ENCODE measurements around the gene ELL2.
A peak's percentile ranks its signal among the peaks of the same experiment; 100 is the strongest.

Gene ELL2

DNA sequence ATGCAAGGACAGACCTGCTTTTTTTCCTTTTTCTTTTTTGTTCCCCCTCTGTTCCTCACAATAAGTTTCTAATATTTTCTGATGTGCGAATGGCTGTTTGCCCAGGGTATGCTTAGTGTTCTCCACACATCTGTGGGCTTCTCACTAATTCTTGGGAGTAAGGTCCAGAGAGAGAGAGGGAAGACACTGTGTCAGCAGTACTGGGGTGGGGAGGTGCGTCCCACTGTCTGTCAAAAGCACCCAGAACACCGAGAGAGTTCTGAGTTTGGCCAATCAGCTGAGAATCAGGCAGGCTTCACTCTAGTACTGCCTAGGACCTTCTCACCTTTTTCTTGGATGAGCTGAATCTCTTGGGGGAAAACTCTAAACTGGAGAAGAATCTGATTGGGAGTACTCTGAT is 61.8 kb downstream of the ELL2 start:
- no peak overlapping the region for H3K27ac ChIP-seq
- ChIA-PET POLR2A (ENCODE audit: low non-redundant PET) (no interaction called here), CTCF (interaction anchor here (0.6 kb wide), 1 partner anchor 41 kb away, joined by 3 read pairs; no protein-coding TSS in a partner anchor)
- DNase-seq (ENCODE audit: low spot score) = no peak
- TF ChIP-seq CTCF (conservative IDR thresholded peaks at IDR 0.05; ENCODE audit: low read depth) = no peak

- DNase-seq (ENCODE audit: low spot score) = no peak
- POLR2A ChIA-PET (ENCODE audit: low non-redundant PET) = no interaction called here
- CTCF ChIA-PET = no interaction called here
- no peak for TF ChIP-seq CTCF (conservative IDR thresholded peaks at IDR 0.05; ENCODE audit: low read depth)
- no peak overlapping the region for H3K27ac ChIP-seq
Measured at GRCh38 chr5:95899006-95899405, 62.6 kb downstream of the ELL2 start.

- ChIA-PET CTCF (no interaction called here), POLR2A (ENCODE audit: low non-redundant PET) (no interaction called here)
- DNase-seq (ENCODE audit: low spot score) = no peak
- H3K27ac ChIP-seq = no peak overlapping the region
- no peak for TF ChIP-seq CTCF (conservative IDR thresholded peaks at IDR 0.05; ENCODE audit: low read depth)
Measured at GRCh38 chr5:95895771-95896170, 65.9 kb downstream of the ELL2 start.

GRCh38 chr5:95895251-95895650 is 66.4 kb downstream of the ELL2 start:
- POLR2A ChIA-PET (ENCODE audit: low non-redundant PET) = no interaction called here
- H3K27ac ChIP-seq = no peak overlapping the region
- no peak for DNase-seq (ENCODE audit: low spot score)
- TF ChIP-seq CTCF (conservative IDR thresholded peaks at IDR 0.05; ENCODE audit: low read depth) = no peak
- CTCF ChIA-PET = interaction anchor here (1.3 kb wide), 1 partner anchor 441 kb away, joined by 7 read pairs; no protein-coding TSS in a partner anchor

DNA sequence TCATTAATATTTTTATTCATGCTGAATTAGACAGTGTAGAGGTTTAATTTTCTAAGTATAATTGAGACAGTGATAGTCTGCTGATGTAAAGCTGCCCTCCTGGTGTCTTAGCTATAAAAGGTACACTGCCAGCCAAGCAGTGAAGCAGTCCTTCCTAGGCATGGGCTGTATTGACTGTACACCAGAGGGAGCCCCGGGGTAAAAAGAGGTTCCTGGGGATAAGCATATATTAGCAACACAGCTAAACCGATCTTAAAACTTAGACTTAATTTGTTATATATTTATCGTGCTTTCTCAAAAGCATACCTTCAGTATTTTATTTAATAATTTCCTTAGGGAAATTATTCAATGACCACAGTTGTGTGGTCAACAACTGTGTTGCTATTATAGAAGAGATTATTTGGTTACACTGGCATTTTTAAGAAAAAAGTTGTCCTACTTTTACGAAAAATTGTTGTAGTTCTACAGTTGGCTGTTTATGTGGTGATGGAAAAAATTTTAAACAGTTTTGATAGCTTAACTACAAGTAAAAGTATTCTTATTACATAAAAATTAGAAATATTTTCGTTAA is 68.8 kb downstream of the ELL2 start:
- peak; percentile 60 for DNase-seq (ENCODE audit: low spot score)
- POLR2A ChIA-PET (ENCODE audit: low non-redundant PET) = no interaction called here
- peak; percentile 49 for TF ChIP-seq CTCF (conservative IDR thresholded peaks at IDR 0.05; ENCODE audit: low read depth)
- no peak overlapping the region for H3K27ac ChIP-seq
- CTCF ChIA-PET = interaction anchor here (0.5 to 1.4 kb wide), 10 partner anchors 17 to 876 kb away, joined by 3 to 7 read pairs (median 4); no protein-coding TSS in a partner anchor

DNA sequence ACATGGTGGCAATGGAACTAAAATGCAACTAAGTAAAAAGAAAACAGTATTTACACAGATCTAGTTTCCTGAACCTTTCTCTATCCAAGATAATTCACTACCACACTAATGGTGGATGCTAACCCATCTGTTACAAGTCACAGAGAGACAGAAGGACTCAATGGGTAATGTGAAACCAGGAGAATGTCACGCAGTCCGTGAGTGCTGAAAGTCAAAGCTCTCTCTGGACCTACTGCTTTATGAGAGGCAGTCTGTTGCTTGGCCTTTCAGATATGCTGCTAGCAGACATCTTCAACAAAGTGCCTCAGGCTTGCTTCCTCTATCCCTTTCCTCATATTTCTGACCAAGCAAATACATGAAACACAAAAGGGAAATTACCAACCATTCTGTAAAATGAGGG is 70.2 kb downstream of the ELL2 start:
- CTCF ChIA-PET = no interaction called here
- POLR2A ChIA-PET (ENCODE audit: low non-redundant PET) = no interaction called here
- no peak for DNase-seq (ENCODE audit: low spot score)
- no peak overlapping the region for H3K27ac ChIP-seq
- no peak for TF ChIP-seq CTCF (conservative IDR thresholded peaks at IDR 0.05; ENCODE audit: low read depth)

Measured in RWPE1 (cell line).